Measurements from ENCODE around the gene SMCO3. TPM values are rescaled to one million over a fixed set of nuclear protein-coding genes. Genes with fewer than 3 reads are reported as not detected.

SMCO3 gene
- total and polyA plus RNA-seq, 2 of the 8 experiments (the other 6 are each of a cell fraction or from before 2014, with no cell fraction given): not detected

DNA sequence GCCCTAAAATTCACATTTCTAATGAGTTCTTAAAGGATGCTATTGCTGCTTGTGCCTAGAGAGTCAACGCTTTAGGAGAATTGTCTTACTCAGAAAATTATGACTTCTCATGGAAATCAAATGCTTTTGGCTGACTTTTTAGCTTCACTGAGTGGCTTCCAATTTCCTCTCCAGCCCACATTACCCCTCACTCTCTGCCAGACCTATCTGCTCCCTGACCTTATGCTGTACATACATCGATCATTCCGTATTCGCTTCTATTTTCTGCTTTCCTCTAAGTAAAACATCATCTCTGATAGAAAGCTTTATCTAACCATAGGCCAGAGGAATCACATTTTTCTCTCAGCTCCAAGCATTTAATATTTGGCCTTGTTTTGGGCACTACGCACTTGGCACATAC, 12.5 kb upstream of the SMCO3 start (continued):
- TF ChIP-seq, protein P1, sequence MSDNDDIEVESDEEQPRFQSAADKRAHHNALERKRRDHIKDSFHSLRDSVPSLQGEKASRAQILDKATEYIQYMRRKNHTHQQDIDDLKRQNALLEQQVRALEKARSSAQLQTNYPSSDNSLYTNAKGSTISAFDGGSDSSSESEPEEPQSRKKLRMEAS (IDR thresholded peaks at IDR 0.05): no peak
- no peak for TF ChIP-seq POU5F1 (IDR thresholded peaks at IDR 0.05; ENCODE audit: low read depth, low read length)
- TF ChIP-seq RAD21 (IDR thresholded peaks at IDR 0.05 in 1 of 2, conservative IDR thresholded peaks at IDR 0.05 in 1 of 2; ENCODE audit: low read depth in 2 of 2, low read length in 2 of 2): no peak
- no peak for TF ChIP-seq SRF (IDR thresholded peaks at IDR 0.05; ENCODE audit: low read depth, low read length)
- TF ChIP-seq ZNF274 (IDR thresholded peaks at IDR 0.05; ENCODE audit: borderline replicate concordance, extremely low read depth, low read length): no peak
- TF ChIP-seq TAF7 (optimal IDR thresholded peaks at IDR 0.05; ENCODE audit: borderline replicate concordance, low read depth, low read length): no peak

Measured in H1 (cell line).